Measurements from ENCODE around the gene RERE. TPM values are rescaled to one million over a fixed set of nuclear protein-coding genes. Genes with fewer than 3 reads are reported as not detected.

The RERE gene
- total and polyA plus RNA-seq, 7 donors: 19.2 to 148 (median 90.6) TPM

GRCh38 chr1:8323706-8324105 lies 493.7 kb downstream of the RERE start:
- WGBS, 2 donors: 74 to 76% methylated on average over 11 of the region's 11 CpGs
- no peaks in the 10 kb centered on the region for H3K9me3 ChIP-seq
- no peak overlapping the region for H3K27ac ChIP-seq
- intact Hi-C loops (cut with DNase I): no loop called here
- H3K36me3 ChIP-seq: peaks cover 0 to 26% (median 4%) of the 10 kb centered on the region in 4 donors
- TF ChIP-seq POLR2AphosphoS5 (IDR thresholded peaks at IDR 0.05) (no peak), EP300 (IDR thresholded peaks at IDR 0.05) (no peak), CTCF (IDR thresholded peaks at IDR 0.05) (no peak), POLR2A (IDR thresholded peaks at IDR 0.05) (no peak)
- H3K4me3 ChIP-seq: no peak overlapping the region
- H3K4me1 ChIP-seq: peaks cover 0 to 4% (median 1%) of the 10 kb centered on the region in 4 donors
- no peak for DNase-seq
- no peaks in the 10 kb centered on the region for H3K27me3 ChIP-seq

- TF ChIP-seq EP300 (IDR thresholded peaks at IDR 0.05): no peak
- TF ChIP-seq POLR2A (IDR thresholded peaks at IDR 0.05): no peak
- TF ChIP-seq CTCF (IDR thresholded peaks at IDR 0.05): no peak
- TF ChIP-seq POLR2AphosphoS5 (IDR thresholded peaks at IDR 0.05): no peak
- H3K27ac ChIP-seq: no peak overlapping the region
- no peak overlapping the region for H3K4me3 ChIP-seq
- intact Hi-C loops (cut with DNase I): no loop called here
- peaks cover 0 to 20% (median 10%) of the 10 kb centered on the region in 4 donors for H3K4me1 ChIP-seq
- H3K9me3 ChIP-seq: no peaks in the 10 kb centered on the region
- WGBS, 2 donors: 87 to 92% methylated on average over 3 of the region's 3 CpGs
- DNase-seq: no peak
- peaks cover 0 to 13% (median 4%) of the 10 kb centered on the region in 4 donors for H3K36me3 ChIP-seq
- no peaks in the 10 kb centered on the region for H3K27me3 ChIP-seq
Measured at GRCh38 chr1:8321612-8322011, 495.8 kb downstream of the RERE start.

DNA sequence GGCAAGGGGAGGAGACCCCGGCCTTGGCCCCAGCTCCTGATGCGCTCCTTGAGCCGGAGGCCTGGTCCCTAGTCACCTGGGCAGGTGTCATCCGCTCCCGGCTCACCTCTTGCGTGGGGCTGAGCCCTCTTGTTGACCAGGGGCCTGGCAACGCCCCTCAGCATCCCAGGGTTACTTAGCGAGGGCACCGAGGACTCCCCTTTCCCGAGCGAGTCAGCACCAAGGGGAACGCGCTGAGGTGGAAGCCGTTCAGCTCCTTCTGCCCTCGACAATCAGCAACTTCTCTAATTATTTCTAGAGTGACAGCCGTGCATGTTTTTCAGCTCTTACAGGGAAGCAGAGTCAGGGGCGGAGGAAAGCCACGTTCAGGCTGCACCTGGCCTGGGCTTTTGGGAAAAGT lies 499.0 kb downstream of the RERE start:
- peak overlapping the region; percentile 62 to 77 (median 66) for H3K27ac ChIP-seq
- intact Hi-C loops (cut with DNase I): loop anchor here (10.0 kb wide), 1 partner anchor 184 kb away; no protein-coding TSS in a partner anchor
- no peaks in the 10 kb centered on the region for H3K9me3 ChIP-seq
- H3K27me3 ChIP-seq: no peaks in the 10 kb centered on the region
- H3K4me3 ChIP-seq: peak overlapping the region; percentile 52 to 88 (median 75)
- TF ChIP-seq EP300 (IDR thresholded peaks at IDR 0.05) (no peak), CTCF (IDR thresholded peaks at IDR 0.05) (no peak), POLR2A (IDR thresholded peaks at IDR 0.05) (no peak), POLR2AphosphoS5 (IDR thresholded peaks at IDR 0.05) (no peak)
- peaks cover 0 to 28% (median 22%) of the 10 kb centered on the region in 4 donors for H3K4me1 ChIP-seq
- no peaks in the 10 kb centered on the region for H3K36me3 ChIP-seq
- WGBS, 2 donors: 12 to 16% methylated on average over 18 of the region's 18 CpGs
- DNase-seq: no peak

GRCh38 chr1:8317647-8318381 lies 499.6 kb downstream of the RERE start, which contains the start of gene SLC45A1:
SLC45A1 (plus strand) TSS chr1:8318114; CDS start chr1:8324330, 6,216 bp downstream.
- no peaks in the 10 kb centered on the region for H3K36me3 ChIP-seq
- intact Hi-C loops (cut with DNase I): loop anchor here (10.0 kb wide), 1 partner anchor 183 kb away; no protein-coding TSS in a partner anchor
- no peaks in the 10 kb centered on the region for H3K9me3 ChIP-seq
- 12 to 14% methylated on average over 75 of the region's 75 CpGs for WGBS, 2 donors
- H3K27ac ChIP-seq: peak within 1 kb of the TSS; percentile 62 to 77 (median 66)
- H3K4me1 ChIP-seq: peaks cover 0 to 28% (median 24%) of the 10 kb centered on the region in 4 donors
- no peaks in the 10 kb centered on the region for H3K27me3 ChIP-seq
- DNase-seq: peak; percentile 92
- TF ChIP-seq EP300 (IDR thresholded peaks at IDR 0.05) (no peak), CTCF (IDR thresholded peaks at IDR 0.05) (no peak), POLR2A (IDR thresholded peaks at IDR 0.05) (peak in 1 of 2 donors; percentile 39), POLR2AphosphoS5 (IDR thresholded peaks at IDR 0.05) (peak in 3 of 4 donors; percentile 66 to 83 (median 75))
- H3K4me3 ChIP-seq: peak within 1 kb of the TSS; percentile 52 to 88 (median 75)
